HCT116 (cell line): Measurements from ENCODE around the gene TNFAIP2. TPM values are rescaled to one million over a fixed set of nuclear protein-coding genes. Genes with fewer than 3 reads are reported as not detected.

Experiments used
- ATAC-seq: fragments of 200-7000 bp; cut with Tn5 transposase; 2 replicates; pipeline ENCODE4 v1.9.1; 2020; ENCODE audit warnings: mild to moderate bottlenecking, moderate library complexity
- BruUV-seq: library from RNA; stranded (reverse); fragments of 400-500 nt; replicated peaks from 2 replicates; lab custom pipeline; 2021; lab: Mats Ljungman, UMichigan
- CTCF ChIA-PET: fragments of 300-600 bp; sonication (Branson Sonifier 250); formaldehyde crosslinking; loops from one replicate; lab custom pipeline; 2021; ENCODE audit warnings: antibody characterized with exemption; lab: Charles Lee
- POLR2A ChIA-PET: fragments of 300-600, 350-600 bp; sonication (Branson Sonifier 250); formaldehyde crosslinking; loops from one replicate; lab custom pipeline; 2021; ENCODE audit warnings: antibody characterized with exemption; lab: Charles Lee
- RAD21 ChIA-PET, 2 experiments: fragments of 300-600 bp; sonication (Branson Sonifier 250); formaldehyde crosslinking; loops; one replicate each; lab custom pipeline; 2023; ENCODE audit warnings: low total read pairs in 2 of 2; ENCODE audit not compliant: uncharacterized antibody in 2 of 2, unreplicated experiment in 2 of 2, low non-redundant PET in 1 of 2; lab: Charles Lee
- DNase-seq: peaks from one replicate; pipeline ENCODE4 v3.0.0-alpha.2; 2010; ENCODE audit warnings: low read depth, low spot score
- H2AFZ ChIP-seq: fragments of 200-600 bp; shearing (Covaris generic), sonication (generic); 2 replicates; pipeline ENCODE4 v1.6.1; 2017; ENCODE audit warnings: low read depth, mixed run types, mixed read lengths, antibody characterized with exemption, low read length; ENCODE audit not compliant: poor library complexity, severe bottlenecking
- H3K27ac ChIP-seq: 2 replicates; pipeline ENCODE4 v1.5.1; 2012; ENCODE audit warnings: low read depth, low read length
- H3K27me3 ChIP-seq: fragments of 200-600 bp; sonication (generic); 2 replicates; pipeline ENCODE4 v1.6.1; 2016; ENCODE audit warnings: mixed run types, low read length, mixed read lengths; ENCODE audit not compliant: insufficient read depth
- H3K36me3 ChIP-seq, 2 experiments: fragments of 200-500 bp in 1 of 2; fragments of 200-600 bp in 1 of 2; sonication (Bioruptor generic) in 1 of 2; sonication (generic) in 1 of 2; 2 replicates each; pipeline versions ENCODE4 v1.5.1 to v1.6.1; 2014 to 2016; ENCODE audit warnings: low read length in 2 of 2, inconsistent platforms in 1 of 2, mixed read lengths in 1 of 2, mixed run types in 1 of 2; ENCODE audit not compliant: insufficient read depth in 2 of 2, control insufficient read depth in 1 of 2
- H3K4me1 ChIP-seq, 2 experiments: fragments of 200-600 bp in 1 of 2; sonication (generic) in 1 of 2; 2 replicates each; pipeline versions ENCODE4 v1.5.1 to v1.6.1; 2012 to 2017; ENCODE audit warnings: low read length in 2 of 2, inconsistent platforms in 1 of 2, mild to moderate bottlenecking in 1 of 2, mixed read lengths in 1 of 2, mixed run types in 1 of 2, moderate library complexity in 1 of 2; ENCODE audit not compliant: insufficient read depth in 2 of 2, control insufficient read depth in 1 of 2
- H3K4me2 ChIP-seq: fragments of 200-600 bp; sonication (generic); 2 replicates; pipeline ENCODE4 v1.6.1; 2017; ENCODE audit warnings: mixed run types, low read length, mixed read lengths
- H3K4me3 ChIP-seq, 2 experiments: fragments of 200-600 bp in 1 of 2; sonication (generic) in 1 of 2; replicated peaks in 1 of 2; 2 replicates each; pipeline ENCODE4 v1.5.1; 2011 to 2016; ENCODE audit warnings: low read length in 2 of 2, control low read depth in 1 of 2, low read depth in 1 of 2, mild to moderate bottlenecking in 1 of 2, mixed read lengths in 1 of 2, mixed run types in 1 of 2
- H3K79me2 ChIP-seq: fragments of 200-600 bp; sonication (generic); 2 replicates; pipeline ENCODE4 v1.6.1; 2017; ENCODE audit warnings: mild to moderate bottlenecking, mixed run types, low read length, moderate library complexity, mixed read lengths; ENCODE audit not compliant: insufficient read depth
- H3K9ac ChIP-seq: fragments of 200-600 bp; sonication (generic); 2 replicates; pipeline ENCODE4 v1.6.1; 2016; ENCODE audit warnings: low read length, mixed read lengths
- H3K9me2 ChIP-seq: fragments of 200-600 bp; sonication (generic), shearing (Covaris generic); 2 replicates; pipeline ENCODE4 v1.6.1; 2017; ENCODE audit warnings: mixed run types, mild to moderate bottlenecking, moderate library complexity; ENCODE audit not compliant: insufficient read depth
- H3K9me3 ChIP-seq, 2 experiments: fragments of 200-500 bp in 1 of 2; fragments of 200-600 bp in 1 of 2; sonication (Bioruptor generic) in 1 of 2; sonication (generic) in 1 of 2; 2 replicates each; pipeline ENCODE4 v1.6.1; 2014 to 2017; ENCODE audit warnings: low read length in 2 of 2, mixed read lengths in 2 of 2, inconsistent platforms in 1 of 2, low read depth in 1 of 2, mild to moderate bottlenecking in 1 of 2, mixed run types in 1 of 2, moderate library complexity in 1 of 2; ENCODE audit not compliant: control insufficient read depth in 1 of 2, insufficient read depth in 1 of 2
- H4K20me1 ChIP-seq: fragments of 200-600 bp; sonication (generic), shearing (Covaris generic); 2 replicates; pipeline ENCODE4 v1.6.1; 2017; ENCODE audit warnings: mixed run types, mild to moderate bottlenecking, moderate library complexity; ENCODE audit not compliant: insufficient read depth
- ATF3 ChIP-seq: IDR thresholded peaks from 2 replicates; pipeline ENCODE4 v1.6.1; 2012
- CBX3 ChIP-seq: IDR thresholded peaks from 2 replicates; pipeline ENCODE4 v1.6.1; 2012; ENCODE audit warnings: low read depth
- EGR1 ChIP-seq: IDR thresholded peaks from 2 replicates; pipeline ENCODE4 v1.6.1; 2012; ENCODE audit warnings: low read depth
- ELF1 ChIP-seq: IDR thresholded peaks from 2 replicates; pipeline ENCODE4 v1.6.1; 2012; ENCODE audit warnings: low read depth, borderline replicate concordance
- JUND ChIP-seq: IDR thresholded peaks from 2 replicates; pipeline ENCODE4 v1.6.1; 2012
- POLR2A ChIP-seq: IDR thresholded peaks from 2 replicates; pipeline ENCODE4 v1.7.0; 2011; ENCODE audit warnings: borderline replicate concordance; ENCODE audit not compliant: insufficient read depth, insufficient read length; ENCODE audit errors: extremely low read depth
- POLR2AphosphoS5 ChIP-seq: IDR thresholded peaks from 2 replicates; pipeline ENCODE4 v1.6.1; 2011; ENCODE audit warnings: mild to moderate bottlenecking, low read depth, low read length, moderate library complexity
- RAD21 ChIP-seq: IDR thresholded peaks from 2 replicates; pipeline ENCODE4 v1.6.1; 2012; ENCODE audit warnings: low read depth, mild to moderate bottlenecking
- REST ChIP-seq: IDR thresholded peaks from 2 replicates; pipeline ENCODE4 v1.6.1; 2012; ENCODE audit warnings: low read depth
- SIN3A ChIP-seq: IDR thresholded peaks from 2 replicates; pipeline ENCODE4 v1.6.1; 2012; ENCODE audit warnings: low read depth
- SRF ChIP-seq: IDR thresholded peaks from 2 replicates; pipeline ENCODE4 v1.6.1; 2012; ENCODE audit warnings: low read depth
- TCF7L2 ChIP-seq: IDR thresholded peaks from 2 replicates; pipeline ENCODE4 v1.7.0; 2011; ENCODE audit warnings: borderline replicate concordance, inconsistent platforms; ENCODE audit not compliant: insufficient read depth, insufficient read length; ENCODE audit errors: extremely low read depth
- YY1 ChIP-seq: IDR thresholded peaks from 2 replicates; pipeline ENCODE4 v1.6.1; 2011; ENCODE audit warnings: low read length, low read depth, moderate library complexity, mild to moderate bottlenecking; ENCODE audit not compliant: insufficient replicate concordance; ENCODE audit errors: extremely low read depth
- ZFX ChIP-seq: fragments of 450-650 bp; IDR thresholded peaks from 2 replicates; pipeline ENCODE4 v1.6.1; 2017
- ZNF274 ChIP-seq: fragments of 200-500 bp; sonication (Bioruptor generic); IDR thresholded peaks from 2 replicates; pipeline ENCODE4 v1.6.1; 2014; ENCODE audit warnings: mild to moderate bottlenecking, low read depth, low read length, inconsistent platforms
- intact Hi-C: fragments of 100-400 bp; cut with micrococcal nuclease; formaldehyde crosslinking; loops from 2 replicates; pipeline ENCODE4 v1.10.0; 2022
- total RNA-seq: library from RNA; stranded (reverse); gene quantifications from one replicate; pipeline ENCODE4 v1.2.1, GENCODE V29; 2021; ENCODE audit not compliant: unreplicated experiment

The TNFAIP2 gene
- total RNA-seq, 1 experiment from 2014 or later, result 74.8 TPM

- Histone ChIP-seq H3K4me1 (peaks cover 25 to 40% of the 10 kb centered on the region in 2 experiments), H3K36me3 (no peaks in the 10 kb centered on the region), H2AFZ (no peak overlapping the region), H3K9me2 (no peaks in the 10 kb centered on the region), H3K9ac (no peak overlapping the region), H3K27ac (no peak overlapping the region), H3K27me3 (no peaks in the 10 kb centered on the region), H3K9me3 (no peaks in the 10 kb centered on the region), H3K79me2 (no peaks in the 10 kb centered on the region), H4K20me1 (no peaks in the 10 kb centered on the region), H3K4me2 (no peak overlapping the region), H3K4me3 (no peak overlapping the region)
- BruUV-seq, result no TSS peak
- intact Hi-C loops, result no loop called here
- RAD21 ChIA-PET, result no interaction called here
- ATAC-seq, result no peak
- DNase-seq, result no peak
- CTCF ChIA-PET, result interaction anchor here (1.8 kb wide), 1 partner anchor 17 kb away, joined by 5 read pairs; no protein-coding TSS in a partner anchor
- POLR2A ChIA-PET, result no interaction called here
- no peak for TF ChIP-seq SRF
- no peak for TF ChIP-seq ZNF274
- no peak for TF ChIP-seq ATF3
- TF ChIP-seq RAD21, result no peak
- no peak for TF ChIP-seq TCF7L2
- TF ChIP-seq SIN3A, result no peak
- TF ChIP-seq JUND, result no peak
- TF ChIP-seq CBX3, result no peak
- TF ChIP-seq POLR2A, result no peak
- no peak for TF ChIP-seq ELF1
- TF ChIP-seq REST, result no peak
- TF ChIP-seq POLR2AphosphoS5, result no peak
- TF ChIP-seq YY1, result no peak
- no peak for TF ChIP-seq EGR1
- no peak for TF ChIP-seq ZFX
These were observed 34.7 kb downstream of the TNFAIP2 start for GRCh38 chr14:103157969-103158368.
